HG03060 (cell line): ENCODE data around the gene GSTM1.
"Not testable (repeated sequence)": the region's sequence is repeated elsewhere in the genome, so short reads cannot be mapped to it uniquely, and the experiment has no call there.

Experiments used
- ATAC-seq: cut with Tn5 transposase; IDR thresholded peaks from one replicate; pipeline ENCODE4 v1.9.1; 2021; ENCODE audit warnings: low read depth, moderate number of reproducible peaks; ENCODE audit not compliant: unreplicated experiment

GSTM1 gene

DNA sequence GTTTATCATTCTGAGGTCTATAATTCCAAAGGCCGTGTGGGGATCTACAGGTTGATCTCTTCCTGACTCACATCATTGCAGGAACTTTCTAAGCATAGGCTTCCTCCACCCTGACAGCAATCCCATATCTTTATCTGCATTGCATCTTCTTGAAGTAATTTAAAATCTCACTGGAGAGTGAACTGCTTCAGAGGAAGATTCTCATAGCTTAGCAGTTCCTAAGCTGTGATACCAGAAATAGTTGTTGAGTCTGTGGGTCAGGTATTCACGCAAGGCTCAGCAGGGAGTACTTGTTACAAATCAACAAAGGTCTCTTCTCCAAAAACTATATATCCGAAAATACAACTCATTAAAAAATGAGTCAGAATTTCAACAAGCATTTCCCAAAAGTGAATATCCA is 7.5 kb downstream of the GSTM1 start:
- ATAC-seq, result not testable (repeated sequence)

DNA sequence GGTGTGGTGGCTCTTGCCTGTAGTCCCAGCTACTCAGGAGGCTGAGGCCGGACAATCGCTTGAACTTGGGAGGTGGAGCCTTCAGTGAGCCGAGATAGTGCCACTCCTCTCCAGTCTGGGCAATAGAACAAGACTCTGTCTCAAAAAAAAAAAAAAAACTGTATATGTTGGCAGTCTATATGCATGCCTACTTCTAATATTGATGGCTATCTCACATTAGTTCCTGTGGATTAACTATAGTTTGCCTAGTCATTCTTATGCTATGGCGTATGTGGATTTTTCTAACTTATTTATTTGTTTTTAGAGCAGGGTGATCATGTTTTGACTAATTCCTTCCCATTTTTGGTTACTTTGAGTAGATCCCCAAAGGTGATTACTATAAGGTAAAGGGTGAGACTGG is 9.4 kb downstream of the GSTM1 start:
- no peak for ATAC-seq

DNA sequence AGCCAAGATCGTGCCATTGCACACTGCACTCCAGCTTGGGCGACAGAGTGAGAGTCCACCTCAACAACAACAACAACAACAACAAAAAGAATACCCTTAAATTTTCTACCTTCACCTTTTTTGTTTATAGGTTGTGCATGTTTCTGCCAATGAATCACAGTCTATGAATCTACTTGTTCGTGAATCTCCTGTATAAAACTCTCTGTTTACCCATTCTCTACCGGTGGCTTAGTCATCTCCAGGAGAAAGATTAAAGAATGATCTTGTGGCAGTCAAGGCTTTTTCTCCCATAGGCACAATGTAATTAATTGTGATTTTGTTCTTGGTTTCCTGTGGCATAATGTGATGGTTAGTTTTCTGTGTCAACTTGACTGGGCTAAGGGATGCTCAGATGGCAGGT is 10.2 kb downstream of the GSTM1 start:
- not testable (repeated sequence) for ATAC-seq

DNA sequence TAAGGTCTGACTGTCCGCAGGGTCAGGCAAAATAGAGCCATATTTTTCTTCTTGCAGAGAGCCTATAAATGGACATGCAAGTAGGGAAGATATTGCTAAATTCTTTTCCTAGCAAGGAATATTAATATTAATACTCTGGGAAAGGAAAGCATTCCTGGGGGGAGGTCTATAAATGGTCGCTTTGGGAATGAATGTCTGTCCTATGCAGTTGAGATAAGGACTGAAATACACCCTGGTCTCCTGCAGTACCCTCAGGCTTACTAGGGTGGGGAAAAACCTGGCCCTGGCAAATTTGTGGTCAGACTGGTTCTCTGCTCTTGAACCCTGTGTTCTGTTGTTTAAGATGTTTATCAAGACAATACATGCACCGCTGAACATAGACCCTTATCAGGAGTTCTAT is 15.3 kb downstream of the GSTM1 start:
- ATAC-seq, result not testable (repeated sequence)

DNA sequence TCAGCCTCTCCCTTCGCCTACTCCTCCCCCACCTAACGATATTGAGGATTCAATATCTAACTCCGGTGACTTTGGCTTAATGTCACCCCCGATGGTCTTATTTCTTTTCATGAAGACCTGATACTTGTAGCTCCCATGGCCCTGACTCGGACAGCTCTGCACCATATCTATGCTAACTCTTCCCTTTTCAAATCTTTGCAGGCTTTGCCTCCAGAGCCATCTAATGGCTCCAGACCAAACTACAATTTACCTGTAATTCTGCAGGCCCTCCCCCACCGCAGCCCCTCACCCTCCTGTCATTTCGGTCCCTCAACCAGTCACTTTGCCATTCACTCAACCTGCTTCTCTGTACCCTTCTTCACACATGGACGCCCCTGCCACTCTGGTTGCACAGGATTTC is 16.6 kb downstream of the GSTM1 start:
- no peak for ATAC-seq

DNA sequence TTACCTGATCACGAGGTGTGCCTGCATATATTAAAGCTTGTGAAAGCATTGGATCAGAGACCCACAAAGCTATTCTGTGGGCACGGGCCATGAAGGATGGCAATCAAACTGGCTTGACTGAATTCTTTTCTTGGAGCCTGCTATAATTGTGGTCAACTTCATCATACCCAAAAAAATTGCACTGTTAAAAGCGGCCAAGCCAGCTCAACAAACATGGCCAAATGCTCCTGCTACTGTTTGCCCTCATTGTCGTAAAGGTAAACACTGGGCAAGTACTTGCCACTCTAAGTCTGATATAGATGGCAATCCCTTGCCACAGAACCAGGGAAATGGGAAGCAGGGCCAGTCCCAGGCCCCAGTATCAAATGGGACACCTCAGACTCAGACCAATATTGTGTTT is 17.8 kb downstream of the GSTM1 start:
- no peak for ATAC-seq

DNA sequence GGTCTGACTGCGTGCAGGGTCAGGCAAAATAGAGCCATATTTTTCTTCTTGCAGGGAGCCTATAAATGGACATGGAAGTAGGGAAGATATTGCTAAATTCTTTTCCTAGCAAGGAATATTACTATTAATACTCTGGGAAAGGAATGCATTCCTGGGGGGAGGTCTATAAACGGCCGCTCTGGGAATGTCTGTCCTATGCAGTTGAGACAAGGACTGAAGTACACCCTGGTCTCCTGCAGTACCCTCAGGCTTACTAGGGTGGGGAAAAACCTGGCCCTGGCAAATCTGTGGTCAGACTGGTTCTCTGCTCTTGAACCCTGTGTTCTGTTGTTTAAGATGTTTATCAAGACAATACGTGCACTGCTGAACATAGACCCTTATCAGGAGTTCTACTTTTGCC is 21.3 kb downstream of the GSTM1 start:
- ATAC-seq, result not testable (repeated sequence)

DNA sequence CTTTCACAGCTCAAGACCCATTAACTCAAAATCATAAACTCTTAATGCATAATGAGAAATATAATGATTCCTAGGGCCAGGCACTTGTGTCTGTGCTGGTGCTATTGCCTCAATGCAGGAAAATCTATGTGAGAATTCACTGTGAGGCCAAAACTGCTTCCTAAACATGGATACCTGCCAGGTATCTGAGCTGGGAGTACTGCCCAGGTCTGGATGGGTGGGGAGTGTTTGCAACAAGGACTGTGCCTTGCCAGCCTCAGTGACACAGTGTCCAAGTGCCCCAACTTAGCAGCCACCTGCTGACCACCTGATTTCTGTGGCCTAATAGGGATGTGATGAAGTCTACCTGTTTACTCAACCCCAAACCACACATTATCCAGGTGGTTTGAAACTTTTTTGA is 22.2 kb downstream of the GSTM1 start:
- ATAC-seq, result not testable (repeated sequence)

DNA sequence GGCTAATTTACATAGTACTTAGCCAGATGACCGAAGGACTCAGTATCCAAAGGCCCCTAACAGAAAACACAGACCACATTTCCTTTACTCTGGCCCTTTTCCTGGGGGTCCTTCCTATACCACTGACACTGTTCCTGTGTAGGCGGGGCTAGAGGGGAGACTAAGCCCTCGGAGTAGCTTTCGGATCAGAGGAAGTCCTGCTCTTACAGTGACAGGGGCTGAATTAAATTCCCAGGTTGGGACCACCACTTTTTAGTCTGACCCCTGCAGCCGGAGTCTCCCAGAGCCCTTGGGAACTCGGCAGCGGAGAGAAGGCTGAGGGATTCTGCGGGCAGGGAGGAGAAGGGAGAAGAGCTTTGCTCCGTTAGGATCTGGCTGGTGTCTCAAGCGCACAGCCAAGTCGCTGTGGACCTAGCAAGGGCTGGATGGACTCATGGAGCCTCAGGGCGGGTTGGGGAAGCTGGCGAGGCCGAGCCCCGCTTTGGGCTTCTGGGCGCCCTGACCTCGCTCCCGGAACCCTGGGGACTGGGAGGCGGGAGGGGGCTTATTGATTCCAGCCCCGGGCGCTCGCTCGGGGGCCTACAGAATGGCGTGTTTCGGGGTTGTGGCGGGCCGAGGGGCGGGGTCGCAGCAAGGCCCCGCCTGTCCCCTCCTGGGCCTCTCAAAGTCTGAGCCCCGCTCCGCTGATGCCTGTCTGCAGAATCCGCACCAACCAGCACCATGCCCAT is 24.1 kb downstream of the GSTM1 start, which contains the start of gene GSTM5:
Gene GSTM5, plus strand, starts transcription at position 659 of the 728 bp plus-strand sequence. Its CDS starts 62 bp downstream, at position 721.
- not testable (repeated sequence) for ATAC-seq

DNA sequence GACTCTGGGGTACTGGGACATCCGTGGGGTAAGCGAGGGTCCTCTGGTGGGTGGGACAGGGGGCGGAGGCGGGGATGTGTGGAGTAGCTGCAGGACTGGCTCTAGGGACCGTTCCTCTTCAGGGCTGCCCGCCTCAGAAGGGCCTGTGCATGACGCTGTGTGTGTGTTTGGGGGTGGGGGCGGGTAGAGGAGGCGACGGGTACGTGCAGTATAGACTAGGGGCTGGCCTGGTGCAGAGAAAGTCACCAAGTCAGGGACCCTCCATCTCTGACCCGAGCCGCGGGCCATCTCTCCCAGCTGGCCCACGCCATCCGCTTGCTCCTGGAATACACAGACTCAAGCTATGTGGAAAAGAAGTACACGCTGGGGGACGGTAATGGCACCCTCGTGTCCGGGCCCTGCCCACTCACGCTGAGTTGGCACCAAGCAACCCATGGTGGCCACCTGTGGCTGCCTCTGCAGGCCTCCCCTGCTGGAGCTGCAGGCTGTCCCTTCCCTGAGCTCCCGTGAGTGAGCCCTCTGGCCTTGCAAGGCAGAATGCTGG is 24.8 kb downstream of the GSTM1 start:
- ATAC-seq, result no peak

DNA sequence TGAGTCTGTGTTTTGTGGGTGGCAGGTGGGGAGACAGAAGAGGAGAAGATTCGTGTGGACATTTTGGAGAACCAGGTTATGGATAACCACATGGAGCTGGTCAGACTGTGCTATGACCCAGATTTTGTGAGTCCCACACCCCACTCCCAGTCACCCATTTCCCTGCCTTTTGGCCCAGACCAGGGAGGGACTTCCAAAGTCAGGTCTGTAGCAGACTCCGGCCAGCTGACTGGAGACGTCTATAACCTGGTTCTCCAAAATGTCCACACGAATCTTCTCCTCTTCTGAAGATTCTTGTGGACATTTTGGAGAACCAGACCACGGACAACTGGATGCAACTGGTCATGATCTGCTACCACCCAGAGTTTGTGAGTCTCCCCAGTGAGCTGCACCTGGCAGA is 26.0 kb downstream of the GSTM1 start:
- ATAC-seq, result no peak

DNA sequence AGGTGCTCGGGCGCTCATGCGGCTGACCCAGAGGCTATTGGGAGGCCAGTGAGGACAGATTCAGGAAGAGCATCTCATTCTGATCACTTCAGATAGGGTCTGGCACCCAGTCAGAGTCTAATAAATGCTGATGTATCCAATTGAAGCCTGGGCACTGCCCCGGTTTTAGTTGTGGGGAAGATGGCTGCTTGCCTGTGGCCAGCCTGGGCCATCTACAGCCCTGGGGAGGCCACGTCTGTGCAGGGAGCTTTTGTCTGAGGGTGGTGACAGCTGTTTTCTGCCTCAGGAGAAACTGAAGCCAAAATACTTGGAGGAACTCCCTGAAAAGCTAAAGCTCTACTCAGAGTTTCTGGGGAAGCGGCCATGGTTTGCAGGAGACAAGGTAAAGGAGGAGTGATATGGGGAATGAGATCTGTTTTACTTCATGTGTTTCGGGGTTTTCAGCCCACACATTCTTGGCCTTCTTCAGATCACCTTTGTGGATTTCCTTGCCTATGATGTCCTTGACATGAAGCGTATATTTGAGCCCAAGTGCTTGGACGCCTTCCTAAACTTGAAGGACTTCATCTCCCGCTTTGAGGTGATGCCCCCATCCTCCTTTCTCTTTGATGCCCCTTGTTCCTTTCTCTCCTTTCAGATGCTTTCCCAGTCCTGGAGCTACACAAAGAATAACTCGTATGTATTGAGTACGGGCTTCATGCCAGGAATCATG is 27.2 kb downstream of the GSTM1 start:
- ATAC-seq, result no peak

DNA sequence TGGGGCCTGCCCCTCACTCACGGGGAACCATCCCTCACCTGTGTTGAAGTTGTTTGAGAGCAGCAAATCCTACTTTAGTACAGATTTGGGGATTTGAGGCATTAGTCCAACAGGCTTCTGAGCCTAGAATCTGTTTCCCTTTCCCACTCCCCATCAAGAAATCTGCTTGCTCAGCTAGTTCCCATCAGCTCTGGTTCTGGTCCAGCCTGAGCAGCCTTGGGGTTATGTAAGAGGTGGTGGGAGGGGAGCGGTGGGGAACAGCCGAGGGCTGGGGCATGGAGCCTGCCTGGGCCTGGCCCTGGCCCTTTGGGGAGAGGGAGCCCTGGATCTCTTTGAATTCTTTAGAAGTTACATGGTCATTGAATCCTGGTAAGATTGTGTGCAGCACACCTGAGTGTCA is 28.5 kb downstream of the GSTM1 start:
- no peak for ATAC-seq

DNA sequence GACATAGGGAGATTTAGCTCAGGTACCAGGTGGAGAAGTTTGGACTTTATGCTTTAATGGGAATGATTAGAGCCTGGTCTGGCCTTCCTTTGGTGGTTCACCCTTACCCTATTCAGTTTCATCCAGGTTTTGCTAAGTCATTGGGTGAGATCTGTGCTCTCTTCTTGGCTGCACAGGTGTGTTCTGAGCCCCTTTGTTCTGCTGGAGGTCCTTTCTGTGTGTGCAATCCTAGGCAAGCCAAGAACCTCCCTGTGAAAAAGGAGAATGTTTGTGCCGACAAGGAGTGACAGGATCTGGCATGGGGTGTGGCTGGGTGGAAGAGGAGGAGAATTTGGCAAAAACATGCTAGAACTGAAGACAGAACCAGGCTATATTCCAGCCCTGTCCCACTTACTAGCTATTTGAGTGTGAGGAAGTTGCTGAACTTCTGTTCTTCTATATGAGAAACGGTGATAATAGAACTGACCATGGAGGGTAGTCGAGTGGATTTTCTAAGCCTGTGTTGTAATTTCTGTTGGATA is 29.0 kb downstream of the GSTM1 start:
- no peak for ATAC-seq

DNA sequence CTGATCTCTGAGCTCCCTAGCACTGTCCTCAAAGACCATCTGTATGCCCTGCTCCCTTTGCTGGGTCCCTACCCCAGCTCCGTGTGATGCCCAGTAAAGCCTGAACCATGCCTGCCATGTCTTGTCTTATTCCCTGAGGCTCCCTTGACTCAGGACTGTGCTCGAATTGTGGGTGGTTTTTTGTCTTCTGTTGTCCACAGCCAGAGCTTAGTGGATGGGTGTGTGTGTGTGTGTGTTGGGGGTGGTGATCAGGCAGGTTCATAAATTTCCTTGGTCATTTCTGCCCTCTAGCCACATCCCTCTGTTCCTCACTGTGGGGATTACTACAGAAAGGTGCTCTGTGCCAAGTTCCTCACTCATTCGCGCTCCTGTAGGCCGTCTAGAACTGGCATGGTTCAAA is 30.1 kb downstream of the GSTM1 start:
- ATAC-seq, result no peak

DNA sequence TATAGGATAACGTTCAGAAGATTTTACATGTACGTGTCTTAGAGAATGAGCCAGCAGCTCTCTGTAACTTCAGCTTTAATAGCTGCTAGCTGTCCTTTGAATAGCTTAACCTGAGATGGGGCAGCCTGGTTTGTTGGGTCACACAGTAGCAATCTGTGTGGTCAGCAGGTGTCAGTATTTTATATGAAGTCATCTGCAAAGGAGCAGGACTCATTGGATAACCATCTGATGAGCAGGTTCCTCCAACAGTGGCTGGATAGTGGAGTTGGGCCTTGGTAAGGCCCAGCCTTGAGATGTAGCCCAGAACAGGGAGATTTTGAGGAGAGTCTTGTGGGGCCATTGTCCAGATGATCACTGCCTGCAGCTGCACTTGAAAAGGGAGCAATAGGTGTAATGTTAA is 30.9 kb downstream of the GSTM1 start:
- ATAC-seq, result no peak

DNA sequence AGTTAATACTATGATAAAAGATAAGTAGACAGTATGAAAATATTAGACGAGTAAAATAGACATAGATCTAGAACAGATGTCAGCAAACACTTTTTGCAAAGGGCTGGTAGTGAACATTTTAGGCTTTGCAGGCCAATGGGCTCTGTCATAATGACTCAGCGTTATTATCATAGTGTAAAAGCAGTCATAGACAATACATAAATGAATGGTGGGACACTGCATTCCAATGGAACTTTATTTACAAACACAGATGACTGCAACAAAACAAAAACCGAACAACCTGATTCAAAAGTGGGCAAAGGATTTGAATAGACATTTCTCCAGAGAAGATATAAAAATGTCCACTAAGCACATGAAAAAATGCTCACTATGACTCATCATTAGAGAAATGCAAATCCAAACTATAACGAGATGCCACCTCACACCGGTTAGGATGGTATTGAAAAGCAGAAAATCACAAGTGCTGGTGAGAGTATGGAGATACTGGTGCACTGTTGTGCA is 31.8 kb downstream of the GSTM1 start:
- peak; percentile 57 for ATAC-seq

DNA sequence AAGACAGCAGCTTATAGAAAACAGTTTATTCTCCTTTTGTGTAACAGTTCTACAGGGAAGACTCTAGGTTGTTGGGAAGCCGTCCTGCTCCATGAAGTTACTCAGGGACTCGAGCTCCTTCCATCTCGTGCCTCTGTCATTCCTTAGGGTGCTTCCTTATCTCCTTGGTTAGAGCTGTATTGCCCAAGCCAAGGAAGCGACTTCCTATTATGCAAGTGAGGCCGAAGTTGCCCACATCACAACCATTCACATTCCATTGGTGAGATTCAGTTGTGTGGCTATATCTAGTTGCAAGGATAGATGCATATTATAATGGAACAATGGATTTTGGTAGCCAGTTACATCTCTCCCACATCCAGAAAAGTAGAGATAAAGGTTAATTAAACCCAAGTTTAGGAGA is 33.4 kb downstream of the GSTM1 start:
- ATAC-seq, result no peak

DNA sequence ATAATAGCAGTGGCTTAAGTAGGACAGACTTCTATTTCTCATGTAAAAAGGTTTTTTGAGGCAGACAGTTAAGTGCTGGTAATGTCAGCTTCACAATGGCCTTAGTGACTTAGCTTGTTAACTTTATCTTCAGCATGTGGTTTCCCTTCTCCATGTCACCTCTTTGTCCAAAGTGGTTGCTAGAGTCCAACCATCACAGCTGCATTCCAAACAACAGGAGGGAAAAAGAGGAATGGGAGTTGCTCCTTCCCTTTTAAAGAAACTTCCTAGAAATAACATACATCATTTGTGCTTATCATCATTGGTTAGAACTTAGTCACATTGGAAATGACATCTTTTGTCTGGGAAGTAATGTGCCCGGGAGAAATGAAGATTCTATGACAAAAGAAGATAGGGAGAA is 34.4 kb downstream of the GSTM1 start:
- ATAC-seq, result no peak

DNA sequence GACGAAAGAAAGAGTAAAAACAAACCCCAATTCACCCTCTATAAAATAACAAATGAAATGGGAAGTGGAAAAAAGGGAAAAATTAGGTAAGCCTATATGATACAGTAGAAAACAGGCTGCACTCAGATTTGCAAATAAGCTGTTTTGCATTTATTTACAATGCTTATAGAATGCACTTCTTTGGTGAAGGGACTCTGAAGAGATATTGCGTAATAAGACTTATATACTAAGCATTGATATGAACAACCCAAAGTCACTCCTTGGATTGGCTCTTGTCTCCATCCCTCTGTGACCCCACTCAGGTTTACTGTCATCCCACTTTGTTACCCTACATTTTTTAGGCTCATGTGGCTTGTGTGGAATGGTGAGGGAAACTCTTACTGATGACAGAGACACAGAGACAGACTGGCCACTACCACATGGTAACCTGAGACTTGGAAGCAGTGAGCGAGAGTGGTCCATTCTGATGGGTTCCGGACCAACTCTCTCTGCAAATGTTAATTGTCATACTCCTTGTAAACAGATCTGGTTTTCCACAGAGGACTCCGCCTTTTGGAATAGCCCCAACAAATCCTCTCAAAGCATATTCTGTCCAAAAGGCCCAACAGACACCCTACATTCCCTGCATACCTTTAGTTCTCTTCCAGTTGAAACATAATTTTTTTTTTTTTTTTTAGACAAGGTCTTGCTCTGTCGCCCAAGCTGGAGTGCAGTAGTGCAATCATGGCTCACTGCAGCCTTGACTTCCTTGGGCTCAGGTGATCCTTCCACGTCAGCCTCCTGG is 35.5 kb downstream of the GSTM1 start:
- no peak for ATAC-seq

DNA sequence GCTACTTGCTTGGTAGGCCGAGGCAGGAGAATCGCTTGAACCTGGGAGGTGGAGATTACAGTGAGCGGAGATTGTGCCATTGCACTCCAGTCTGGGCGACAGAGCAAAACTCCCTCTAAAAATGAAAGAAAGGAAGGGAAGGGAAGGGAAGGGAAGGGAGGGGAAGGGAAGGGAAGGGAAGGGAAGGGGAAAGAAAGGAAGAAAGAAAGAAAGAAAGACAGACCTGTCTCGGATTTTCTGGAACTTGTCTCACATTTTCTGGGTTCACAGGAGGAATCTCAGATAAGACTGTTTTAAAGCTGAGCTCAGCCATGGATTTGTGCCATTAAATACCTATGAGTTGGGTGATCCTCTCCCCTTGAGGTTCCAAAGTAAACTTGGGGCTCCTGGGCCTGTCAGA is 37.3 kb downstream of the GSTM1 start:
- ATAC-seq, result no peak
